ENCODE measurements around the gene RFPL2. TPM values are rescaled to one million over a fixed set of nuclear protein-coding genes. Genes with fewer than 3 reads are reported as not detected.

RFPL2 gene
- total and polyA plus RNA-seq, 2 donors (not counting 3 experiments of a cell fraction or from before 2014, with no cell fraction given), result not detected

GRCh38 chr22:32216911-32217310, 12.0 kb upstream of the RFPL2 start:
- no peak overlapping the region for H3K4me3 ChIP-seq (replicated peaks in 1 of 3; ENCODE audit: insufficient read depth in 1 of 3, low read depth in 1 of 3, low read length in 3 of 3)
- no peaks in the 10 kb centered on the region for H3K79me2 ChIP-seq (ENCODE audit: control insufficient read depth, insufficient read depth, low read length)
- no peak overlapping the region for H3K9ac ChIP-seq (replicated peaks; ENCODE audit: extremely low read depth, insufficient read depth, low read length)
- intact Hi-C loops (cut with micrococcal nuclease), result no loop called here
- DNase-seq (ENCODE audit: low read depth, low spot score) (no peak), FAIRE-seq (no peak)
- no peak overlapping the region for H3K4me2 ChIP-seq (ENCODE audit: insufficient read depth, low read length)
- no peak for TF ChIP-seq CTCF (IDR thresholded peaks at IDR 0.05; ENCODE audit: extremely low read depth in 1 of 2, insufficient read depth in 1 of 2, low read depth in 1 of 2, low read length in 2 of 2)
- TF ChIP-seq MYC (IDR thresholded peaks at IDR 0.05; ENCODE audit: low read depth, low read length), result no peak
- no peak for TF ChIP-seq EZH2 (IDR thresholded peaks at IDR 0.05; ENCODE audit: borderline replicate concordance, low read depth, low read length, severe bottlenecking)
- no peak for TF ChIP-seq FOS (IDR thresholded peaks at IDR 0.05; ENCODE audit: borderline replicate concordance, insufficient read depth, low read length)
- no peak for TF ChIP-seq MAX (IDR thresholded peaks at IDR 0.05; ENCODE audit: insufficient read depth, insufficient read length)
- TF ChIP-seq POLR2A (IDR thresholded peaks at IDR 0.05; ENCODE audit: low read depth, low read length), result no peak
- TF ChIP-seq GATA2 (IDR thresholded peaks at IDR 0.05; ENCODE audit: insufficient read depth, insufficient read length, low read depth, low read length), result no peak
- no peak for TF ChIP-seq POLR2AphosphoS5 (IDR thresholded peaks at IDR 0.05; ENCODE audit: insufficient read depth, low read depth, low read length)
- no peak for TF ChIP-seq JUN (IDR thresholded peaks at IDR 0.05; ENCODE audit: borderline replicate concordance, insufficient read depth, insufficient read length, low read depth)
- no peaks in the 10 kb centered on the region for H3K27me3 ChIP-seq (ENCODE audit: control insufficient read depth in 2 of 2, insufficient read depth in 2 of 2, low read length in 2 of 2)
- no peaks in the 10 kb centered on the region for H3K4me1 ChIP-seq (ENCODE audit: control insufficient read depth, extremely low read depth, insufficient read depth, low read length)
- ChIA-PET POLR2A (no interaction called here), CTCF (no interaction called here)
- dilution Hi-C loops (cut with MboI; ENCODE audit: extremely low pct_ligation_motif_present, low sequenced_read_pairs), result no loop called here
- H3K9me3 ChIP-seq (replicated peaks; ENCODE audit: control insufficient read depth, insufficient read depth, low read length), result no peaks in the 10 kb centered on the region
- no peak overlapping the region for H2AFZ ChIP-seq (ENCODE audit: low read depth, low read length)
- H3K9me1 ChIP-seq (replicated peaks; ENCODE audit: control insufficient read depth, extremely low read depth, insufficient read depth, low read length), result no peaks in the 10 kb centered on the region
- H3K36me3 ChIP-seq (ENCODE audit: control insufficient read depth in 2 of 2, extremely low read depth in 1 of 2, insufficient read depth in 2 of 2, low read length in 2 of 2), result no peaks in the 10 kb centered on the region
- H4K20me1 ChIP-seq (replicated peaks; ENCODE audit: control insufficient read depth, extremely low read depth, insufficient read depth, low read length), result no peaks in the 10 kb centered on the region
- no peak overlapping the region for H3K27ac ChIP-seq (ENCODE audit: insufficient read depth, low read depth, low read length)
- no TSS peak for BruUV-seq (replicated peaks)
